ENCODE measurements around the gene TBX5. TPM values are rescaled to one million over a fixed set of nuclear protein-coding genes. Genes with fewer than 3 reads are reported as not detected.
"Not testable (repeated sequence)": the region's sequence is repeated elsewhere in the genome, so short reads cannot be mapped to it uniquely, and the experiment has no call there.

Gene TBX5
- total RNA-seq, 1 donor from 2014 or later: not detected

- Histone ChIP-seq H3K36me3 (ENCODE audit: control insufficient read depth, insufficient read depth, low read length) (no peaks in the 10 kb centered on the region), H3K27me3 (ENCODE audit: control insufficient read depth, insufficient read depth, low read length) (no peaks in the 10 kb centered on the region), H3K4me3 (ENCODE audit: low read depth, low read length) (no peak overlapping the region)
- TF ChIP-seq CTCF (IDR thresholded peaks at IDR 0.05; ENCODE audit: insufficient read depth, low read length, severe bottlenecking): no peak
- DNase-seq (ENCODE audit: low read depth): no peak
- FAIRE-seq: no peak
Observed at GRCh38 chr12:114361545-114361944, 44.4 kb downstream of the TBX5 start.

- Histone ChIP-seq H3K4me3 (ENCODE audit: low read depth, low read length) (no peak overlapping the region), H3K27me3 (ENCODE audit: control insufficient read depth, insufficient read depth, low read length) (no peaks in the 10 kb centered on the region), H3K36me3 (ENCODE audit: control insufficient read depth, insufficient read depth, low read length) (no peaks in the 10 kb centered on the region)
- TF ChIP-seq CTCF (IDR thresholded peaks at IDR 0.05; ENCODE audit: insufficient read depth, low read length, severe bottlenecking): no peak
- no peak for FAIRE-seq
- no peak for DNase-seq (ENCODE audit: low read depth)
Observed at GRCh38 chr12:114360485-114360884, 45.5 kb downstream of the TBX5 start.

GRCh38 chr12:114355389-114356088 lies 50.4 kb downstream of the TBX5 start:
- Histone ChIP-seq H3K27me3 (ENCODE audit: control insufficient read depth, insufficient read depth, low read length) (no peaks in the 10 kb centered on the region), H3K4me3 (ENCODE audit: low read depth, low read length) (no peak overlapping the region), H3K36me3 (ENCODE audit: control insufficient read depth, insufficient read depth, low read length) (no peaks in the 10 kb centered on the region)
- DNase-seq (ENCODE audit: low read depth) (no peak), FAIRE-seq (no peak)
- no peak for TF ChIP-seq CTCF (IDR thresholded peaks at IDR 0.05; ENCODE audit: insufficient read depth, low read length, severe bottlenecking)

- H3K36me3 ChIP-seq (ENCODE audit: control insufficient read depth, insufficient read depth, low read length); FAIRE-seq; DNase-seq (ENCODE audit: low read depth); H3K4me3 ChIP-seq (ENCODE audit: low read depth, low read length); H3K27me3 ChIP-seq (ENCODE audit: control insufficient read depth, insufficient read depth, low read length): not testable (repeated sequence)
Observed at GRCh38 chr12:114349239-114349638, 56.7 kb downstream of the TBX5 start.

- no peak for TF ChIP-seq CTCF (IDR thresholded peaks at IDR 0.05; ENCODE audit: insufficient read depth, low read length, severe bottlenecking)
- FAIRE-seq (no peak), DNase-seq (ENCODE audit: low read depth) (no peak)
- H3K36me3 ChIP-seq (ENCODE audit: control insufficient read depth, insufficient read depth, low read length): no peaks in the 10 kb centered on the region
- H3K4me3 ChIP-seq (ENCODE audit: low read depth, low read length): no peak overlapping the region
- no peaks in the 10 kb centered on the region for H3K27me3 ChIP-seq (ENCODE audit: control insufficient read depth, insufficient read depth, low read length)
Observed at GRCh38 chr12:114347861-114348260, 58.1 kb downstream of the TBX5 start.

GRCh38 chr12:114344831-114345230 lies 61.1 kb downstream of the TBX5 start:
- Histone ChIP-seq H3K4me3 (ENCODE audit: low read depth, low read length) (no peak overlapping the region), H3K27me3 (ENCODE audit: control insufficient read depth, insufficient read depth, low read length) (no peaks in the 10 kb centered on the region), H3K36me3 (ENCODE audit: control insufficient read depth, insufficient read depth, low read length) (no peaks in the 10 kb centered on the region)
- FAIRE-seq: no peak
- no peak for TF ChIP-seq CTCF (IDR thresholded peaks at IDR 0.05; ENCODE audit: insufficient read depth, low read length, severe bottlenecking)
- DNase-seq (ENCODE audit: low read depth): no peak

Data from bronchial epithelial cell (primary cell).